ENCODE data around the gene KIF2A. TPM values are rescaled to one million over a fixed set of nuclear protein-coding genes. Genes with fewer than 3 reads are reported as not detected.

The KIF2A gene
- total RNA-seq, 5 donors from 2014 or later (not counting 1 experiment from before 2014, with no cell fraction given): 99.8 to 122 (median 107) TPM

DNA sequence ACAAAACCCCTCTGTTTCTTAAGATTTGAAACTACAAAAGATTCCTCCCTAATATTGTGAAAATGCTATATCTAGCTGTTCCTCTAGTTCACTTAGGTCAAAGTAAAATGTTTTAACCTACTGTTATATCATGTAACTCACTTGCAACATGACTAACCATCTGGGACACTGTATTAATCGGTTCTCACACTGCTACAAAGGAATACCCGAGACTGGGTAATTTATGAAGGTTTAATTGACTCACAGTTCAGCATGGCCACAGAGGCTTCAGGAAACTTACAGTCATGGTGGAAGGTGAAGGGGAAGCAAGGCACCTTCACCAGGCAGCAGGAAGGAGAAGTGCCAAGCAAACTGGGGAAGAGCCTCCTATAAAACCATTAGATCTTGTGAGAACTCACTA is 63.0 kb downstream of the KIF2A start:
- peaks cover 45% of the 10 kb centered on the region for H3K36me3 Mint-ChIP-seq
- ATAC-seq (replicated peaks in 1 of 4): no peak
- H3K27ac Mint-ChIP-seq: no peak overlapping the region

DNA sequence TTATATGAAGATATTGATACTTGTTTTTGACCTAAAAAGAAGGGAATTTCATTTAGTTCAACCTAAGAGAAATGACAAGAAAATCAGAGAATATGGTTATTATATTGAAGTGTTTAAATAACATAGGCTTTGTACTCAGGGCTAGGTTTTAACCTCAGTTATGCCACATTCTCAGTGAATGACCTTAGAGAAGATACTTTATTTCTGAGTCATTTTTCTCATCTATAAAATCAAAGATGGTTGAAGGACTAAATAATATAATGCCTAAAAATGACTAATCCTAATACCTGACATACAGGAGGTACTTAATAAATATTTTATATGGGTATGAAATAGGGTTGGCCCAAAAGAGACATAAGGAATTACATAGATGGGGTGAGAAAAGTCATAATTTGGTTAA is 65.4 kb downstream of the KIF2A start:
- Mint-ChIP-seq H3K27ac (no peak overlapping the region), H3K27me3 (no peaks in the 10 kb centered on the region), H3K4me1 (peaks cover 0 to 3% (median 0%) of the 10 kb centered on the region in 3 donors), H3K36me3 (peaks cover 37% of the 10 kb centered on the region), H3K9me3 (no peaks in the 10 kb centered on the region), H3K4me3 (no peak overlapping the region)
- DNase-seq (no peak), ATAC-seq (replicated peaks in 1 of 4) (no peak)
- Histone ChIP-seq H3K27me3 (replicated peaks in 1 of 2; ENCODE audit: control insufficient read depth in 2 of 2, extremely low read depth in 1 of 2, insufficient read depth in 2 of 2, low read length in 1 of 2) (no peaks in the 10 kb centered on the region), H3K4me1 (ENCODE audit: control insufficient read depth in 1 of 2, extremely low read depth in 1 of 2, insufficient read depth in 2 of 2, low read length in 2 of 2) (no peaks in the 10 kb centered on the region), H3K36me3 (ENCODE audit: control insufficient read depth in 2 of 2, extremely low read depth in 1 of 2, insufficient read depth in 1 of 2, low read length in 1 of 2) (peaks cover 0 to 42% of the 10 kb centered on the region in 2 donors), H3K4me3 (ENCODE audit: control insufficient read depth in 1 of 2, extremely low read depth in 1 of 2, low read length in 1 of 2) (no peak overlapping the region), H3K9me3 (no peaks in the 10 kb centered on the region), H3K27ac (ENCODE audit: low read length) (no peak overlapping the region)
- ChIA-PET CTCF (no interaction called here), POLR2A (no interaction called here)

More for the DNA sequence above, 63.0 kb downstream of the KIF2A start:
- CTCF ChIA-PET: interaction anchor here in 1 of 2 donors (1.9 kb wide), 1 partner anchor 34 kb away, joined by 4 read pairs; the partner anchor contains the start of gene DIMT1
- POLR2A ChIA-PET: interaction anchor here (0.7 to 1.1 kb wide), 2 partner anchors 9 to 42 kb away, joined by 3 to 4 read pairs; no protein-coding TSS in a partner anchor
- no peak overlapping the region for H3K27ac ChIP-seq (ENCODE audit: low read length)
- no peaks in the 10 kb centered on the region for H3K27me3 Mint-ChIP-seq
- no peaks in the 10 kb centered on the region for H3K27me3 ChIP-seq (replicated peaks in 1 of 2; ENCODE audit: control insufficient read depth in 2 of 2, extremely low read depth in 1 of 2, insufficient read depth in 2 of 2, low read length in 1 of 2)
- peaks cover 0 to 3% (median 0%) of the 10 kb centered on the region in 3 donors for H3K4me1 Mint-ChIP-seq
- DNase-seq: no peak
- H3K36me3 ChIP-seq (ENCODE audit: control insufficient read depth in 2 of 2, extremely low read depth in 1 of 2, insufficient read depth in 1 of 2, low read length in 1 of 2): peaks cover 2 to 45% of the 10 kb centered on the region in 2 donors
- H3K9me3 ChIP-seq: no peaks in the 10 kb centered on the region
- no peak overlapping the region for H3K4me3 Mint-ChIP-seq
- H3K4me1 ChIP-seq (ENCODE audit: control insufficient read depth in 1 of 2, extremely low read depth in 1 of 2, insufficient read depth in 2 of 2, low read length in 2 of 2): no peaks in the 10 kb centered on the region
- no CpG with 5 or more reads among the region's 2 CpGs for WGBS (ENCODE audit: insufficient coverage)
- no peak overlapping the region for H3K4me3 ChIP-seq (ENCODE audit: control insufficient read depth in 1 of 2, extremely low read depth in 1 of 2, low read length in 1 of 2)
- no peaks in the 10 kb centered on the region for H3K9me3 Mint-ChIP-seq

DNA sequence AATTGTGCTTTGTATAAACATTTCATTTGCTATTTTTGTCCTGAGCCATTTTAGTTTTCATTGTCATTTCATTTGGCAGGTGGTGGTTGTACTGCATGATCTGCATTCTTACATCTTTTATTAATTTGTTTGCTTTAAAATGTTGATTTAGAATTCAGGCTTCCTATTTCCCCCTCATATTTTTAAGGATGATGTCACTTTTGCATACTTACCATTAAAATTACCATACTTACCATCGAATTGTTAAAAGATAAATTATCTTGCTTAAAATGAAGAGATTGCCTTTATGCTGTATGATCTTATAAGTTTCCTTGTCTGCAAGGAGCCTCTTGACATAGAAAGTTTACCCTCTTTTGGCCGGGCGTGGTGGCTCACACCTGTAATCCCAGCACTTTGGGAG is 66.6 kb downstream of the KIF2A start:
- 100% methylated on average over 2 of the region's 3 CpGs for WGBS (ENCODE audit: insufficient coverage)
- Mint-ChIP-seq H3K4me3 (no peak overlapping the region), H3K27me3 (no peaks in the 10 kb centered on the region), H3K4me1 (no peaks in the 10 kb centered on the region), H3K36me3 (peaks cover 34% of the 10 kb centered on the region), H3K27ac (peak overlapping the region; percentile 44 to 66), H3K9me3 (no peaks in the 10 kb centered on the region)
- no peak for DNase-seq
- no peak overlapping the region for H3K4me3 ChIP-seq (ENCODE audit: control insufficient read depth in 1 of 2, extremely low read depth in 1 of 2, low read length in 1 of 2)
- peaks cover 0 to 51% of the 10 kb centered on the region in 2 donors for H3K36me3 ChIP-seq (ENCODE audit: control insufficient read depth in 2 of 2, extremely low read depth in 1 of 2, insufficient read depth in 1 of 2, low read length in 1 of 2)
- H3K27me3 ChIP-seq (replicated peaks in 1 of 2; ENCODE audit: control insufficient read depth in 2 of 2, extremely low read depth in 1 of 2, insufficient read depth in 2 of 2, low read length in 1 of 2): no peaks in the 10 kb centered on the region
- H3K9me3 ChIP-seq: no peaks in the 10 kb centered on the region
- no peak for ATAC-seq (replicated peaks in 1 of 4)
- POLR2A ChIA-PET: no interaction called here
- CTCF ChIA-PET: no interaction called here
- no peaks in the 10 kb centered on the region for H3K4me1 ChIP-seq (ENCODE audit: control insufficient read depth in 1 of 2, extremely low read depth in 1 of 2, insufficient read depth in 2 of 2, low read length in 2 of 2)
- no peak overlapping the region for H3K27ac ChIP-seq (ENCODE audit: low read length)

DNA sequence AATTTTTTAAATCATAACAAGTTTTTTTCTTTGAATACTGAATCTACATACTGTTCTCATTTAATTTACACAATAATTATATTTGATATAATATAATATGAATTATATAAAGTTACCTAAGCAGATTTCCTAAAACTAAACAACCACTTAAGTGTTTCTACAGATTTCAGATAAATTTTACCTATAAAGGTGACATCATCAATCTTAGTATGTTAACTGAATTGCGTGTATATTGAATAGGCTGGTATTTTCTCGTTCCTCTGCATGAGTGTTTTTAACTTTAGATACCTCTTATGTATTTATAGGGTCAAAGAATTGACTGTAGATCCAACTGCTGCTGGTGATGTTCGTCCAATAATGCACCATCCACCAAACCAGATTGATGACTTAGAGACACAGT is 67.4 kb downstream of the KIF2A start:
- DNase-seq (no peak), ATAC-seq (replicated peaks in 1 of 4) (no peak)
- CTCF ChIA-PET: no interaction called here
- Mint-ChIP-seq H3K27me3 (no peaks in the 10 kb centered on the region), H3K27ac (peak overlapping the region in 1 of 2 donors; percentile 48), H3K36me3 (peaks cover 41% of the 10 kb centered on the region), H3K4me1 (no peaks in the 10 kb centered on the region), H3K4me3 (no peak overlapping the region), H3K9me3 (no peaks in the 10 kb centered on the region)
- Histone ChIP-seq H3K9me3 (no peaks in the 10 kb centered on the region), H3K27ac (ENCODE audit: low read length) (no peak overlapping the region), H3K27me3 (replicated peaks in 1 of 2; ENCODE audit: control insufficient read depth in 2 of 2, extremely low read depth in 1 of 2, insufficient read depth in 2 of 2, low read length in 1 of 2) (no peaks in the 10 kb centered on the region), H3K36me3 (ENCODE audit: control insufficient read depth in 2 of 2, extremely low read depth in 1 of 2, insufficient read depth in 1 of 2, low read length in 1 of 2) (peaks cover under 1 to 54% of the 10 kb centered on the region in 2 donors), H3K4me3 (ENCODE audit: control insufficient read depth in 1 of 2, extremely low read depth in 1 of 2, low read length in 1 of 2) (no peak overlapping the region), H3K4me1 (ENCODE audit: control insufficient read depth in 1 of 2, extremely low read depth in 1 of 2, insufficient read depth in 2 of 2, low read length in 2 of 2) (no peaks in the 10 kb centered on the region)
- no CpG with 5 or more reads among the region's 3 CpGs for WGBS (ENCODE audit: insufficient coverage)
- POLR2A ChIA-PET: no interaction called here

DNA sequence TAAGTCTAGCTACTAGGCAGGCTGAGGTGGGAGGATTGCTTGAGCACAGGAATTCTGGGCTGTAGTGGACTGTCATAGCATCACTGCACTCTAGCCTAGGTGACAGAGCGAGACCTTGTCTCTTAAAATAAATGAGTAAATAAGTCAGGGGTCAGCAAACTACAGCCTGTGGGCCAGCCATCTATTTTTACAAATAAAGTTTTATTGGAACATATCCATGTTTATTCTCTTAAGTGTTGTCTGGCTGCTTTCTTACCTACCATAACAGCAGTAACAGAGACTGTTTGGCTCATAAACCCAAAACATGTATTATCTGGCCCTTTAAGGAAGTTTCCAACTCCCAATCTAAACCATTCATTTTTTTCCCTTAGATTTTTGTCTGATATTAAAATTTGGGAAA is 68.1 kb downstream of the KIF2A start:
- no peak overlapping the region for H3K4me3 ChIP-seq (ENCODE audit: control insufficient read depth in 1 of 2, extremely low read depth in 1 of 2, low read length in 1 of 2)
- Mint-ChIP-seq H3K4me3 (no peak overlapping the region), H3K9me3 (no peaks in the 10 kb centered on the region), H3K36me3 (peaks cover 43% of the 10 kb centered on the region), H3K27me3 (no peaks in the 10 kb centered on the region), H3K27ac (no peak overlapping the region), H3K4me1 (no peaks in the 10 kb centered on the region)
- no peaks in the 10 kb centered on the region for H3K9me3 ChIP-seq
- no peak for DNase-seq
- no peak for ATAC-seq (replicated peaks in 1 of 4)
- H3K36me3 ChIP-seq (ENCODE audit: control insufficient read depth in 2 of 2, extremely low read depth in 1 of 2, insufficient read depth in 1 of 2, low read length in 1 of 2): peaks cover 3 to 59% of the 10 kb centered on the region in 2 donors
- no peaks in the 10 kb centered on the region for H3K4me1 ChIP-seq (ENCODE audit: control insufficient read depth in 1 of 2, extremely low read depth in 1 of 2, insufficient read depth in 2 of 2, low read length in 2 of 2)
- no peaks in the 10 kb centered on the region for H3K27me3 ChIP-seq (replicated peaks in 1 of 2; ENCODE audit: control insufficient read depth in 2 of 2, extremely low read depth in 1 of 2, insufficient read depth in 2 of 2, low read length in 1 of 2)
- WGBS (ENCODE audit: insufficient coverage): no CpG with 5 or more reads among the region's 1 CpG
- no peak overlapping the region for H3K27ac ChIP-seq (ENCODE audit: low read length)
- ChIA-PET POLR2A (no interaction called here), CTCF (no interaction called here)

DNA sequence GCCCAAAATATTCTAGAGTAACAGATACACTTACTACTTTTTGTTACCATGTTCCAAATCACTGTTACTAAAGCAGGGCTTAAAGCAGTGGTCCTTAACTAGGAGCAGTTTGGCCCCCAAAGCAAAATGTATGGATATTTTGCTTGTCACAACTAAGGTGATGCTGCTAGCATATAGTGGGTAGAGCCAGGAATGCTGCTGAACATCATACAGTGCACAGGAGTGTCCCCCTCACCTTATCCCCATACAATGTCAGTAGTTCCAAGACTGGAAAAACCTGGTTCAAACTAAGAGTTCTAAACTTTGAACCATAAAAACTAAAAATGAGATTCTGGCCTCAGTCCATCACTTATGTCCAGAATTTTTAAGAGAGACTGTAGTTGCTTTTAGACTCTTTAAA is 69.6 kb downstream of the KIF2A start:
- H3K4me1 Mint-ChIP-seq: no peaks in the 10 kb centered on the region
- Histone ChIP-seq H3K4me1 (ENCODE audit: control insufficient read depth in 1 of 2, extremely low read depth in 1 of 2, insufficient read depth in 2 of 2, low read length in 2 of 2) (no peaks in the 10 kb centered on the region), H3K4me3 (ENCODE audit: control insufficient read depth in 1 of 2, extremely low read depth in 1 of 2, low read length in 1 of 2) (no peak overlapping the region), H3K36me3 (ENCODE audit: control insufficient read depth in 2 of 2, extremely low read depth in 1 of 2, insufficient read depth in 1 of 2, low read length in 1 of 2) (peaks cover 7 to 74% of the 10 kb centered on the region in 2 donors), H3K27ac (ENCODE audit: low read length) (no peak overlapping the region), H3K27me3 (replicated peaks in 1 of 2; ENCODE audit: control insufficient read depth in 2 of 2, extremely low read depth in 1 of 2, insufficient read depth in 2 of 2, low read length in 1 of 2) (no peaks in the 10 kb centered on the region), H3K9me3 (no peaks in the 10 kb centered on the region)
- DNase-seq (no peak), ATAC-seq (replicated peaks in 1 of 4) (no peak)
- no peak overlapping the region for H3K4me3 Mint-ChIP-seq
- peak overlapping the region in 1 of 2 donors; percentile 68 for H3K27ac Mint-ChIP-seq
- peaks cover 46% of the 10 kb centered on the region for H3K36me3 Mint-ChIP-seq
- ChIA-PET CTCF (no interaction called here), POLR2A (no interaction called here)
- H3K9me3 Mint-ChIP-seq: no peaks in the 10 kb centered on the region
- H3K27me3 Mint-ChIP-seq: no peaks in the 10 kb centered on the region

DNA sequence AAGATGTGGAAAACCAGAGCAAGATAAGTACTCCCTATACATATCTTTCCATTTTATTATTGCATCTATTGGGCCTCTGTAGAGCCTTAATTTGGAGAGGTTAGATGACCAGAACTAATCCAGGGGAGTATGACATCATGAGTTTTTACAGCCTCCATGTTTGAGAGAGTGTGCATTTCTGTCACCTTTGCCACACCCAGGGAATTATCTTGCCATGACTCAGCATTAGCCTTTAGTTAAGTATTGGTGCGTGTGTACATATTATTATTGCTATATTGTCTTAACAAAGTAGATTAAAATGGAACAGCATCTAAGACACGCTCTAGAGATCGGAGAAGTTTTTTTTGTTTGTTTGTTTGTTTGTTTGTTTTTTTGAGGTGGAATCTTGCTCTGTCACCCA is 70.1 kb downstream of the KIF2A start:
- Mint-ChIP-seq H3K27ac (peak overlapping the region; percentile 68 to 71), H3K9me3 (no peaks in the 10 kb centered on the region), H3K27me3 (no peaks in the 10 kb centered on the region), H3K4me1 (no peaks in the 10 kb centered on the region), H3K4me3 (no peak overlapping the region), H3K36me3 (peaks cover 49% of the 10 kb centered on the region)
- Histone ChIP-seq H3K9me3 (no peaks in the 10 kb centered on the region), H3K4me3 (ENCODE audit: control insufficient read depth in 1 of 2, extremely low read depth in 1 of 2, low read length in 1 of 2) (no peak overlapping the region), H3K27me3 (replicated peaks in 1 of 2; ENCODE audit: control insufficient read depth in 2 of 2, extremely low read depth in 1 of 2, insufficient read depth in 2 of 2, low read length in 1 of 2) (no peaks in the 10 kb centered on the region), H3K36me3 (ENCODE audit: control insufficient read depth in 2 of 2, extremely low read depth in 1 of 2, insufficient read depth in 1 of 2, low read length in 1 of 2) (peaks cover 7 to 78% of the 10 kb centered on the region in 2 donors), H3K27ac (ENCODE audit: low read length) (no peak overlapping the region), H3K4me1 (ENCODE audit: control insufficient read depth in 1 of 2, extremely low read depth in 1 of 2, insufficient read depth in 2 of 2, low read length in 2 of 2) (no peaks in the 10 kb centered on the region)
- DNase-seq (no peak), ATAC-seq (replicated peaks in 1 of 4) (no peak)
- ChIA-PET CTCF (interaction anchor here in 1 of 2 donors (0.6 kb wide), 1 partner anchor 865 kb away, joined by 4 read pairs; no protein-coding TSS in a partner anchor), POLR2A (interaction anchor here in 1 of 2 donors (0.6 kb wide), 1 partner anchor 18 kb away, joined by 3 read pairs; no protein-coding TSS in a partner anchor)
- WGBS (ENCODE audit: insufficient coverage): 100% methylated on average over 2 of the region's 3 CpGs

All from T-cell (primary cell).